ENCODE measurements around the gene ARHGAP12. TPM values are rescaled to one million over a fixed set of nuclear protein-coding genes. Genes with fewer than 3 reads are reported as not detected.
A peak's percentile ranks its signal among the peaks of the same experiment; 100 is the strongest.
"Not testable (repeated sequence)": the region's sequence is repeated elsewhere in the genome, so short reads cannot be mapped to it uniquely, and the experiment has no call there.

The ARHGAP12 gene
- total RNA-seq, 1 donor from 2014 or later: 21.7 TPM

DNA sequence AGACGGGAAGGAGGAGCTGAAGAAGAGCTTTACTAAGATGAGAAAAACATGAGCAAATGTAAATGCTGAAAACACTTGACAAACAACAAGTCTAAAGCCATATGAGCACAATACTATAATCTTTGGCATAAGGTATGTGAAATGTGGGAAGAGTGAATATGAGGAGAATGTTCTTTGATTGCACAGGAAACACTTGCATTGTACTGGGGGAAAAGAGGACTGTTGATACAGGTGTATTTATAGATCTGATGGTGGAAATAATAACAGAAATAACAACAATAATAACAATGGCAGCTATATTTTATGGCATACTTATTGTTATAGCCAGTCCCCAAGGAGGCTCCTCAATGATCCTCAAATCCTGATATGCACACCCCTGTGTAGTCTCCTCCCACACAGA lies 23.0 kb downstream of the ARHGAP12 start:
- no peak for DNase-seq
- no peak for ATAC-seq (ENCODE audit: poor library complexity)
- intact Hi-C loops (cut with DNase I): no loop called here

DNA sequence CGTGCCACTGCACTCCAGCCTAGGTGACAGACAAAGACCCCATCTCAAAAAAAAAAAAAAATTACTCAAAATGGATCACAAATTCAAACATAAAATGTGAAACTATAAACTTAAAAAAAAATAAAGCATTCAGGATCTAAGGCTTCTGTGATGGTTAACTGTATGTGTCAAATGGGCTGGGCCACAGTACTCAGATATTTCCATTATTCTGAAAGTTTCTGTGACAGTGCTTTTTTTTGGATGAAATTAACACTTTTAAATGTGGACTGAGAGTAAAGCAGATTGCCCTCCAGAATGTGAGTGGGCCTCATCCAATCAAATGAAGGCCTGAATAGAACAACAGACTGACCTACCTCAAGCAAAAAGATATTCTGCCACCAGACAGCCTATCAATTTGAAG lies 26.0 kb downstream of the ARHGAP12 start:
- DNase-seq: no peak
- intact Hi-C loops (cut with DNase I): no loop called here
- ATAC-seq (ENCODE audit: poor library complexity): no peak

DNA sequence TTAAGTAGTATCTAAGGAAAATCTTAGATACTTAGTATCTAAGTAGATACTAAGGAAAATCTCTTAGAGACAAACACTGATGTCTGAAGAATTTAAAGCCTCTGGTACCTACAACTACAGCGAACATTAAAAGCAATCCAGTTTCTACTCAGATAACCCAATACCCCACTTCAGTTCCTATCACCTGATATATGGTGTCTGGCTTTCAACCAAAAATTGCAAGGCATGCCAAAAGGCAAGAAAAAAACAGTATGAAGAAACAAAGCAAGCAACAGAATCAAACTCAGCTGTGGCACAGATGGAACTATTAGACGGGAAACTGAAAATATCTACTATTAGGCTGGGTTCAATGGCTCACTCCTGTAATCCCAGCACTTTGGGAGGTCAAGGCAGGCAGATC lies 31.1 kb downstream of the ARHGAP12 start:
- intact Hi-C loops (cut with DNase I): no loop called here
- peak; percentile 34 for ATAC-seq (ENCODE audit: poor library complexity)
- DNase-seq: no peak

DNA sequence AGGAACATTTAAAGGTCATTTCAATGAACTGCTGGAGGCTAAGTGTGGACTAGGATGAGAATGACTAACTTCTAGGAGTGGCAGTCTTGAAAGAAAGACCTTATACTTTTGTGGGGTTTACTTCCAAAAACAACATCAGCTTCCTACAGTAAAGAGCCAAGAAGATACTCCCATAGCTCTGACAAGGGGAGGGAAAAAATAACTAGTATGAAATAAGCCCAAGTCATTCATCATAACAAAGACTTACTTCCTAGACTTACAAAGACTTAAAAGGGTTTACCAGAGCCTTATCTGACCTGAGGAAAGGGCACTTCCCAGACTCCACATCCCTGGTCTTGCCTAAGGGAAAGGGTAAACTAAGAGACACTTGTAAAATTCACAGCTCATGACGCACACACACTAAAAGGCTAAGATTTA lies 31.7 kb downstream of the ARHGAP12 start:
- intact Hi-C loops (cut with DNase I): no loop called here
- ATAC-seq (ENCODE audit: poor library complexity) (peak; percentile 75), DNase-seq (no peak)

DNA sequence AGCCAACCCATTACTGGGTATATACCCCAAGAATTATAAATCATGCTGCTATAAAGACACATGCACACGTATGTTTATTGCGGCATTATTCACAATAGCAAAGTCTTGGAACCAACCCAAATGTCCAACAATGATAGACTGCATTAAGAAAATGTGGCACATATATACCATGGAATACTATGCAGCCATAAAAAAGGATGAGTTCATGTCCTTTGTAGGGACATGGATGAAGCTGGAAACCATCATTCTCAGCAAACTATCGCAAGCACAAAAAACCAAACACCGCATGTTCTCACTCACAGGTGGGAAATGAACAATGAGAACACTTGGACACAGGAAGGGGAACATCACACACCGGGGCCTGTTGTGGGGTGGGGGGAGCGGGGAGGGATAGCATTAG lies 32.9 kb downstream of the ARHGAP12 start:
- ATAC-seq (ENCODE audit: poor library complexity); DNase-seq; intact Hi-C loops (cut with DNase I): not testable (repeated sequence)

DNA sequence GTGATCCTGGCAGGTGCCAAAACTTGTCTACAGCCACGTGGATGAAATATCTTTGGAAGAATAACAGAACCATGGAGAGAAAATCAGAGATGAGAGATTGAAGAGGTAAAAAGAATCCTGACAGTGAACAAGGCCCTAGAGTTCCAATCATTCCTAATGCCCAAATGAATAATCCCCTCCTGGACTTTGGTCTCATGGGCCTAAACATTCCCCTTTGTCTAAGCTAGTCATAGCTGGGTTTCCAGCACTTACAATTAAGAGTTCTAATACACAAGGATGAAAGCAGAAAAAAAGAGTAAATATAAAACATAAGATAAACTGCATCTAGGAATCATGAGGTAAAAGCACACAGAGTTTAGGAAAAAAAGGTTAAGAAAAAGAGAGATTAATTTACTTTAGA lies 40.2 kb downstream of the ARHGAP12 start:
- ATAC-seq (ENCODE audit: poor library complexity) (no peak), DNase-seq (no peak)
- intact Hi-C loops (cut with DNase I): no loop called here

DNA sequence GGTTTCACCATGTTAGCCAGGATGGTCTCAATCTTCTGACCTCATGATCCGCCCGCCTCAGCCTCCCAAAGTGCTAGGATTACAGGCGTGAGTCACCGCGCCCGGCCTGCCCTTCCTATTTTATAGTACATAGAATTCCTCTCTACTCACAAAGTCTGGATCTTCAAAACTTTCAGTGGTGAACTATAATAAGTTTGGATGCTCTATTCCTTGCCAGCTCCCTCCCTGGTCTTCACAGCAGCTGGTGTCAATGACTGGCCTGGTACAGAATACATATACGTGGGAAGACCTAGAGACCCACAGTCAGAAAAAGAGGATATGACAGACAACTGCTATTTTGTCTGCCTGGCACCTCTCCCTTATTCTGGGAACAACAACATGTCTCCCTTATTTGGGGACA lies 40.8 kb downstream of the ARHGAP12 start:
- intact Hi-C loops (cut with DNase I): no loop called here
- ATAC-seq (ENCODE audit: poor library complexity) (no peak), DNase-seq (no peak)

DNA sequence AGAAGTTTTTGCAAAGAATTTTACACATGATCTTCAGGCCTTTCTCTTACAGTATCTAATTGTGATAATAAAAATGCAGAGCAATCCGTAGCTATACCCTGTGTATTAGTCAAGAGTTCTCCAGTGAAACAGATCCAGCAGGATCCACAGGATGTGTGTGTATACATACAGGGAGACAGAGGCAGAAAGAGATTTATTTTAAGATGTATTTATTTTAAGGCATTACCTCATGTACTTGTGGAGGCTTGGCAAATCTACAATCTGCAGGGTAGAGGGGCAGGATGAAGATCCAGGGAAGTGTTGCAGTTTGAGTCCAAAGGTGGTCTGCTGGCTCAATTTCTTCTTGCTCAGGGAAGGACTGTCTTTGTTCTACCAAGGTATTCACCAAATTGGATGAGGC lies 41.7 kb downstream of the ARHGAP12 start:
- ATAC-seq (ENCODE audit: poor library complexity) (peak; percentile 51), DNase-seq (no peak)
- intact Hi-C loops (cut with DNase I): no loop called here

DNA sequence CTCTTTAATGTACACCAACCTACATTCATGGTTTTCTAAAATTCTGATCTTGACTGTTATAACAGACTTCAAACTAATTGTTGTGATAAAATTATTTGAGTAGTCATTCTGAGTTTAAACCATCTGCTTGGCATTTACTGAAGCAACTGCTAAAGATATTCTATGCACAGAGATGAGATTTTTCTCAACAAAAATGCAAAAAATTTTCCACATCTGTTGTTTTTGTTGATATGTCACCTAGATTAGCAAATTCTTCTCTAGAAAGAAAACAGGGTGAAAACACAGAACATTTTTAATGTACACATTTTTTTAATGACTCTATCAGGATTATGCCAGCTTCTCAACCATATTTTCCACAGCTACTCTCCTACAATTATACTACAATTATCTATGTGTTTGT lies 42.7 kb downstream of the ARHGAP12 start:
- ATAC-seq (ENCODE audit: poor library complexity) (no peak), DNase-seq (no peak)
- intact Hi-C loops (cut with DNase I): no loop called here

DNA sequence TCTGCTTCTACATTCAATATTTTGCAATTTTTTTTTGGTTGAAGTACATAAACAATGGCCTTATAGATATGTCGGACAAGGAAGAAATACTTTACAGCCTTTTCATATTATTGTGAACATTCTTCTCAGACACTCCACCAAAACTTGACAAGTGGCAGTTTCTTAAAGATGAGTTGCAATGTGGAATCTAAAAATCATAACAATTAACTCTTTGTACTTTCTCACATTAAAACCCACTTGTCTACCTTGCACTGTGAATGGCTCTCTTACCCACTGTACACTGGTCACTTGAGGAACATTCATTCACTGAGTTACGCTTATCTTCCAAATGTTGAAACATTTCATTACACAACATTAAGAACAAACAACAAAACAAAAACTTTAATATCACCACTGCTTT lies 44.2 kb downstream of the ARHGAP12 start:
- ATAC-seq (ENCODE audit: poor library complexity) (no peak), DNase-seq (no peak)
- intact Hi-C loops (cut with DNase I): no loop called here

DNA sequence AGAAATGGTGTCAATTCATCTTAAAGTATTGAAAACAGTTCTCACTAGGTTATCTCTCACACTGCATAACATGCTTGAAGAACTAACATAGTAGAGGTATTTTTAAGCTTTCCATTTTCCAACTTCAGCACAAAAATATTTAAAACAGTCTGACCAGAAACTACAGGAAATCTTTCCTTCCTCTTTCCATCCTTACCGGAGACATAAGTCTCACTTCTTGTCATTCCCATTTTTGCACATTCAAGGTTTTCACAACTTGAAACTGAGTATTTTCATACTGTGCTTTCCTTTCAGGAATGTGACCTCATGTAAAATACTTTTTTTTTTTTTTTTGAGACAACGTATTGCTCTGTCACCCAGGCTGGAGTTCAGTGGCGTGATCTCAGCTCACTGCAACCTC lies 45.2 kb downstream of the ARHGAP12 start:
- DNase-seq: no peak
- intact Hi-C loops (cut with DNase I): no loop called here
- ATAC-seq (ENCODE audit: poor library complexity): no peak

DNA sequence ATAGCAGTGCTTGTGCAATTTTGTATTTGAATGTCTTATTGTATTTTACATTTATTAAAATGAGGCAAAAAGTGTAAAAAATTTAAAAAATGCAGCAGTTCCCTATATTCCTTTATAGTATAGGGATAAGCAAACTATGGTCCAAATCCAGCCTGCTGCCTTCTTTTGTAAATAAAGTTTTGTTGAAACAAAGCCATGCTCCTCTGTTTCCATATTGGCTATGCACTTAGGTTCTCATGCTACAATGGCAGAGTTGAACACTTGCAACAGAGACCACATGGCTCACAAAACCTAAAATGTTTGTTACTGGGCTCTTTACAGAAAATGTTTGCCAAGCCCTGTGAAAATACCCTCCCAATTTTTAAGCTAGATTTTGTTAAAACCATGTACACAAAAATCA lies 50.1 kb downstream of the ARHGAP12 start:
- no peak for ATAC-seq (ENCODE audit: poor library complexity)
- intact Hi-C loops (cut with DNase I): no loop called here
- no peak for DNase-seq

DNA sequence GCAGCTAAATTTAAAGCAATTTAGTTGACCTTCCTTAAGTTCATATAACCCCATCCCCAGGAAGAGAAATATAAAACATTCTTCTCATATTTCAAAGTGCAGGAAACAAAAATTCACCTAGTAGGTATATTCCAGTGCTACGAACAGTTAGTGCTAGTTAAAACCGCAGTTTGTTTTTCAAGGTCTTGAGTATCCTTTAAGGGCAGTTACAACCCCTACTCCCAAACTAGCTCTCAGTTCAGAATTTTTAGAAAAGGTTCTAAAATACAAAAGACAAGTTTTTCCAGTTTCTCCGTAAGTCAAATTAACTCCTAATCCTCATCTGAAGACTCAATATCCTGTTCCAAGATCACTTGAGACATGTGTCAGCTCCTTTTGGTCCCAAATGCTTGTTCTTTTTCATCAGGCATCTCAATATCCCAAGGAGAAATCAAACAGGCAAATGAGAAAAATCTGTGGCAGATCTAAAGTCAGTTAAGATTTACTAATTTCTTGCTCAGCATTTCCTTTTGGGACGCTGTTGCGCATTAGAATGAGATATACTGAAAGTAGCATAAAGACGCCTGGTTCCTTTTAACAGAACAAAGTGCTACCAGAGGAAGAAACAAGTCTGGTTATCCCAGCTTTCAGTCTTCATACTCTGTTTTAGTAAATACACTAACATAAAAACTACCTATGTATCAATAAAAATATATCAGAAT lies 51.8 kb downstream of the ARHGAP12 start:
- ATAC-seq (ENCODE audit: poor library complexity) (no peak), DNase-seq (no peak)
- intact Hi-C loops (cut with DNase I): no loop called here

DNA sequence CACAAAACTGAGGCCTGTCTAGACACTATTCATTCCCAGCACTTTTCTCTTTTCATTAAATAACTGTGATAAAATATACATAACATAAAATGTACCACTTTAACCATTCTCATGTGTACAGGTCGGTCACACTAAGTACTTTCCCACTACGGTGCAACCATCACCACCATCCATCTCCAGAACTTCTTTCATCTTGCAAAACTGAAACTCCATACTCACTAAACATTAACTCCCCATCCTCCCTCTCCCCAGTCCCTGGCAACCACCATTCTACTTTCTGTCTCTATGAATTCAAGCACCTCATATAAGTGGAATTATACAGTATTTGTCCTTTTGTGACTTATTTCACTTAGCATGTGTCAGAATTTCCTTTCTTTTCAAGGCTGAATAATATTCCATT lies 53.0 kb downstream of the ARHGAP12 start:
- intact Hi-C loops (cut with DNase I): no loop called here
- no peak for ATAC-seq (ENCODE audit: poor library complexity)
- DNase-seq: no peak

DNA sequence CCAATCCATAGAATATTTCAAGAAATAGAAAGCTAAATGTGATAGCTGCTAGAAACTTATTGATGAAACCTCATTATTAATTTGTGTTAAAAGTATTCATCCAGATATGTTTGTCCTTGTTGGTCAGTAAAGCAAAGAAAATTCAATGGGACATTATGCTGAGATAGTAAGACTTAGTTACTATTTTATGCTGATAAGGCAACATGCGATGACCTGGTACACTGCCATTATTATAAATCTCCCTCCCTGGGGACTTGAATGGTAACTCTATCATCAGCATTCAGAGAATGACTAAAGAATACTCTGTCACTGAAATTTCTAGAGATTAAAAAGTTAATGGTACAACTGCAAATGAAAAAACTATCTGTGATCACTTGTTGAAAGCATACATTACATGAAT lies 54.9 kb downstream of the ARHGAP12 start:
- DNase-seq (no peak), ATAC-seq (ENCODE audit: poor library complexity) (no peak)
- intact Hi-C loops (cut with DNase I): no loop called here

DNA sequence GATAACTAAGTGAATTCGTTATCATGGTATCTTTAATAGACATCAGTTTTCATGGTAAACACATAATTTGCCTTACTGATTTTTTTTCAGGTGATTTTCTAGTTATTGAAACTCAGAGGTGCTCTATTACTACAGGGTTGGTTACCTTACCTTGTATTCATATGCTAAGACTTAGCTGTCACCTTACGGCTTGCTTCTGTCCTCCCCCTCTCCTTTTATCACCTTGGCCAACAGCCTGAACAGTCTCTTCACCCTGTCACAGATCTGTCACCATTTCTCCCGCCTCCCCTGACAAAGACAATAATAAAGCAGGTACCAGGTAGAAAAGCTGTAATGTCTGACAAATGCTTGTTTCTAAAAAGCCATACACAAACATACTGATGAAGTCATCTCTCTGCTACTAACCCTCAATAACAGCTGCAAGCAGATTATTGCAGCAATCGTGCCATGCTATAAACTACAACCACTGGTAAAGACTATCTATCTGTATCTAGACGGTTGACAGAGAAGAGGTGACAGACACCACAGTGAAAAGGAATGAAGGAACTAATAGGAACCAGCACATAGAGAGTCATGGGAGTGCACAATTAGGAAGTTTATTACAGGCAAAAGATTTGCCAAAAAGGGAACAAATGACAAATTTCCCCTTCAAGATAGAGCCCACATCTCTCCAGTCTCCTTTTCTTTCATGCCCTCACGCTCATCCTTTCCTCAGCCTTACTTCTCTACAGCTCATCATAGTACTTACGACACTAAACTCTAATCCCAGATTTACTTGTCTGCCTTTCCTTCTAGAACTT lies 57.2 kb downstream of the ARHGAP12 start:
- ATAC-seq (ENCODE audit: poor library complexity): peak; percentile 29
- intact Hi-C loops (cut with DNase I): no loop called here
- no peak for DNase-seq

DNA sequence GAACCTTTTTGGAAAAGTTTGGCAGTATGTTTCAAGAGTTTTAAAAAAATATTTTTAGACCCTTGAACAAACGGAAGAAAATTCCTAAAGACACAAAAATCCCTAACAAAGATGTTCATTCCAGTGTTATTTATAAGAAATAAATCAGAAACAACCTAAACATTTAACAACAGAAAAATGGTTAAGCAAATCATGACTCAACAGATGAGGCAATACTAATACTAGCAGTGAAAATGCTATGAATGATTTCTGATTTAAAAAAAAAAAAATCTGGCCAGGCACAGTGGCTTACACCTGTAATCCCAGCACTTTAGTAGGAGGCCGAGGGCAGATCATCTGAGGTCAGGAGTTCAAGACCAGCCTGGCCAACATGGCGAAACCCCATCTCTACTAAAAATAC lies 61.0 kb downstream of the ARHGAP12 start:
- ATAC-seq (ENCODE audit: poor library complexity): no peak
- intact Hi-C loops (cut with DNase I): loop anchor here (10.0 kb wide), 1 partner anchor 137 kb away; no protein-coding TSS in a partner anchor
- no peak for DNase-seq

DNA sequence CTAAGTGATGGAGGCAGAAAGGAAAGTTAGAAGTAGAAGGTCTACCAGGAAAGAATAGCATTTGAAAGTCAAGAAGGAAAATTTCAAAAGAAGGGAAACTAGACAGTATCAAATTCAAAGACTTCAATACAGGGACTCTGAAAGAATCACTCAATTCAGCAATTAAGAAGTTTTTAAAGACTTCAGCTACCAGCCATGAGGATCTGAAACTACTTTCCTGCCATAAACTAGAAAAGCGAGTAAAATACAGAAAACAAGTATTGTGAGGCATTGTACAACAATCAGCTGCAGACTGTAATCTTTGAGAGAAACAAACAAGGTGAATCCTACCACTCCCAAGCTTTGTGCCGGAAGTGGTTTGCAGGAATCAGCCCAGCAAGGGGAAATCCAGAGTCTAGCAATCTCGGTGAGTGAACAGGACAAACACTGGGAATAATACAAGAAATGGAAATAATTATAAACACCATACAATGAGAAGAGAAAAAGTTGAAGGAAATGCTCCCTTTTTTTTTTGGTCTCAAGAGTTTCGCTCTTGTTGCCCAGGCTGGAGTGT lies 62.4 kb downstream of the ARHGAP12 start:
- DNase-seq (no peak), ATAC-seq (ENCODE audit: poor library complexity) (no peak)
- intact Hi-C loops (cut with DNase I): loop anchor here (10.0 kb wide), 1 partner anchor 139 kb away; no protein-coding TSS in a partner anchor

DNA sequence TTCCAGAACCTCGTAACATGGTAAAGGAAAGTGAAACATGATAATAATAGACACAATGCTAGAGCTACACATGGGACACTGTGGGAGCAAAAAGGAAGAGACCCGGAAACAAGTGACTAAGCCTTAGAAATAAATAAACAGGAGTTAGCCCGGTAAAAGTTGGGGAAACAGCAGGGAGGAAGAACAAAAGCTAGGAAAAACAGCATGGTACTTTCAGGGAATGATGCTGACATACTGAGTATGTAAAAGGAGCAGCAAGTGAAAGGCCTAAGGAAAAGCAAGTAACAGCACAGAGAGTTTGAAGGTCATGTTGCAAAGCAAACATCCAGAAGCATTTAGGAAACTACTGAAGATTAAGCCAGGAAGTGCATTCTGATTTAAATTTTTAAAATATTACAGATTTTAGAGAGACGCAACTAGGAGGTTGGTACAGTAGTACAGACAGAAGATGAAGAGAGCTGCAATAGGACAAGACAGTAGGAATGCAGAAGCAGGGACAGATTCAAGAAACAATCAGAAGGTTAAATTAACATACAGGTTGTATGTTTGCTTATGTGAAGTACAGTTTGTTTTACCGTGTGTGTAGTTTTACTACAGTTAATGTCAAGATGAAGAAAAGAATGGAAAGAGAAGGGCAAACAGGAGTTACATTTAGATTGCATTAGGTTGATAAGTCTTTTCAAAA lies 63.7 kb downstream of the ARHGAP12 start:
- ATAC-seq (ENCODE audit: poor library complexity) (no peak), DNase-seq (no peak)
- intact Hi-C loops (cut with DNase I): loop anchor here (5.0 to 10.0 kb wide), 3 partner anchors 62 to 140 kb away; partner anchors contain the start of gene ARHGAP12

Measured in Right ventricle myocardium superior (tissue), 1 donor.